IMR-90 (cell line): ENCODE measurements around the gene RGS12. TPM values are rescaled to one million over a fixed set of nuclear protein-coding genes. Genes with fewer than 3 reads are reported as not detected.

Experiments used
- ATAC-seq: fragments of 200-7000 bp; cut with Tn5 transposase; 2 replicates; pipeline ENCODE4 v1.9.1; 2020; ENCODE audit warnings: low read depth, mild to moderate bottlenecking, moderate library complexity
- BruUV-seq: library from RNA; stranded (reverse); fragments of 400-500 nt; replicated peaks from 2 replicates; lab custom pipeline; 2021; lab: Mats Ljungman, UMichigan
- CTCF ChIA-PET: fragments of 300-600 bp; formaldehyde crosslinking; extraction: SDS; loops from one replicate; lab custom pipeline; 2021; ENCODE audit warnings: antibody characterized with exemption; lab: Yijun Ruan, JAX
- POLR2A ChIA-PET: fragments of 300-600 bp; sonication (Branson Sonifier 250); formaldehyde crosslinking; loops from one replicate; lab custom pipeline; 2022; ENCODE audit warnings: antibody characterized with exemption; ENCODE audit not compliant: unreplicated experiment; lab: Charles Lee
- DNase-seq: peaks from one replicate; pipeline ENCODE4 v3.0.0; 2013
- H2AFZ ChIP-seq: replicated peaks from 2 replicates; pipeline ENCODE3; 2013; ENCODE audit warnings: low read length, mild to moderate bottlenecking; ENCODE audit not compliant: poor library complexity
- H2AK5ac ChIP-seq: 2 replicates; pipeline ENCODE4 v1.6.1; 2013; ENCODE audit warnings: low read depth, low read length, inconsistent platforms
- H2AK9ac ChIP-seq: replicated peaks from 2 replicates; pipeline ENCODE3; 2013; ENCODE audit warnings: mild to moderate bottlenecking, low read depth, low read length, moderate library complexity; ENCODE audit not compliant: poor library complexity
- H2BK120ac ChIP-seq: 2 replicates; pipeline ENCODE4 v1.6.1; 2013; ENCODE audit warnings: low read depth, low read length, inconsistent platforms
- H2BK15ac ChIP-seq: 3 replicates; pipeline ENCODE4 v1.6.1; 2013; ENCODE audit warnings: low read depth, low read length, inconsistent platforms
- H2BK20ac ChIP-seq: 2 replicates; pipeline ENCODE4 v1.6.1; 2013; ENCODE audit warnings: low read depth, mild to moderate bottlenecking, inconsistent platforms, low read length, moderate library complexity
- H2BK5ac ChIP-seq: 2 replicates; pipeline ENCODE4 v1.6.1; 2013; ENCODE audit warnings: mild to moderate bottlenecking, low read depth, low read length, inconsistent platforms; ENCODE audit not compliant: poor library complexity, severe bottlenecking
- H3K14ac ChIP-seq: replicated peaks from 2 replicates; pipeline ENCODE4 v1.6.1; 2013; ENCODE audit warnings: low read depth, low read length, inconsistent platforms
- H3K18ac ChIP-seq: 2 replicates; pipeline ENCODE4 v1.6.1; 2013; ENCODE audit warnings: low read depth, low read length, control low read depth
- H3K23ac ChIP-seq: 2 replicates; pipeline ENCODE4 v1.6.1; 2013; ENCODE audit warnings: low read depth, low read length, inconsistent platforms
- H3K27ac ChIP-seq: 2 replicates; pipeline ENCODE4 v1.5.1; 2013; ENCODE audit warnings: mild to moderate bottlenecking, control low read depth, low read length; ENCODE audit not compliant: insufficient read depth
- H3K27me3 ChIP-seq: 2 replicates; pipeline ENCODE4 v1.6.1; 2013; ENCODE audit warnings: low read length; ENCODE audit not compliant: control insufficient read depth, insufficient read depth
- H3K36me3 ChIP-seq: 2 replicates; pipeline ENCODE4 v1.6.1; 2013; ENCODE audit warnings: low read length, mixed read lengths; ENCODE audit not compliant: control insufficient read depth, insufficient read depth
- H3K4ac ChIP-seq: 2 replicates; pipeline ENCODE4 v1.6.1; 2013; ENCODE audit warnings: low read depth, low read length, inconsistent platforms
- H3K4me1 ChIP-seq: 2 replicates; pipeline ENCODE4 v1.6.1; 2013; ENCODE audit warnings: low read length, mixed read lengths; ENCODE audit not compliant: control insufficient read depth, insufficient read depth
- H3K4me2 ChIP-seq: 2 replicates; pipeline ENCODE4 v1.6.1; 2013; ENCODE audit warnings: low read depth, mild to moderate bottlenecking, control low read depth, low read length, moderate library complexity
- H3K4me3 ChIP-seq: 2 replicates; pipeline ENCODE4 v1.5.1; 2013; ENCODE audit warnings: low read depth, mild to moderate bottlenecking, control low read depth, low read length, moderate library complexity; ENCODE audit not compliant: insufficient read depth
- H3K56ac ChIP-seq: 2 replicates; pipeline ENCODE4 v1.6.1; 2013; ENCODE audit warnings: low read length, inconsistent platforms; ENCODE audit not compliant: insufficient read depth; ENCODE audit errors: extremely low read depth
- H3K79me1 ChIP-seq, 2 experiments: 2 replicates each; pipeline ENCODE4 v1.6.1; 2013; ENCODE audit warnings: low read length in 2 of 2, inconsistent platforms in 1 of 2, low read depth in 1 of 2
- H3K9ac ChIP-seq: 2 replicates; pipeline ENCODE4 v1.6.1; 2013; ENCODE audit warnings: low read depth, low read length, control low read depth
- H3K9me1 ChIP-seq: 2 replicates; pipeline ENCODE4 v1.6.1; 2013; ENCODE audit warnings: low read length, inconsistent platforms; ENCODE audit not compliant: insufficient read depth
- H3K9me3 ChIP-seq: 2 replicates; pipeline ENCODE4 v1.6.1; 2013; ENCODE audit warnings: low read length; ENCODE audit not compliant: control insufficient read depth, insufficient read depth
- H4K20me1 ChIP-seq: 2 replicates; pipeline ENCODE4 v1.6.1; 2013; ENCODE audit warnings: low read length, inconsistent platforms; ENCODE audit not compliant: insufficient read depth
- H4K5ac ChIP-seq: 2 replicates; pipeline ENCODE4 v1.6.1; 2013; ENCODE audit warnings: mild to moderate bottlenecking, low read depth, low read length, control low read depth
- H4K8ac ChIP-seq, 2 experiments: 2 replicates each; pipeline ENCODE4 v1.6.1; 2013; ENCODE audit warnings: low read depth in 2 of 2, low read length in 2 of 2, control low read depth in 1 of 2, inconsistent platforms in 1 of 2
- H4K91ac ChIP-seq: 2 replicates; pipeline ENCODE4 v1.6.1; 2013; ENCODE audit warnings: low read depth, low read length, inconsistent platforms; ENCODE audit not compliant: insufficient read depth
- ELK1 ChIP-seq: fragments of 150-350 bp; IDR thresholded peaks from 2 replicates; pipeline ENCODE4 v1.6.1; 2016; ENCODE audit warnings: low read depth, mild to moderate bottlenecking, low read length, moderate library complexity, borderline replicate concordance
- NFE2L2 ChIP-seq: fragments of 150-350 bp; IDR thresholded peaks from 2 replicates; pipeline ENCODE4 v1.6.1; 2016; ENCODE audit warnings: low read depth, mild to moderate bottlenecking, low read length
- RAD21 ChIP-seq: IDR thresholded peaks from 2 replicates; pipeline ENCODE4 v1.6.1; 2012; ENCODE audit warnings: low read length, improper control_type of control experiment
- RCOR1 ChIP-seq: IDR thresholded peaks from 2 replicates; pipeline ENCODE4 v1.6.1; 2012; ENCODE audit warnings: mild to moderate bottlenecking, low read length, improper control_type of control experiment; ENCODE audit not compliant: insufficient replicate concordance
- SMC3 ChIP-seq: fragments of 150-350 bp; IDR thresholded peaks from 2 replicates; pipeline ENCODE4 v1.6.1; 2016; ENCODE audit warnings: low read depth, mild to moderate bottlenecking, antibody characterized with exemption, low read length, moderate library complexity
- WGBS, 2 experiments: methylation state at CpG; one replicate each; pipeline versions ENCODE4 v1.1.5 to v1.1.7; 2013; ENCODE audit warnings: missing lambda C conversion rate in 2 of 2; ENCODE audit not compliant: insufficient read length in 1 of 2; ENCODE audit errors: extremely low coverage in 2 of 2; 5-methylcytosine and 5-hydroxymethylcytosine counted together
- dilution Hi-C: fragments of 300-500 bp; cut with HindIII; formaldehyde crosslinking; loops from one replicate; pipeline ENCODE4 v1.14.3; 2018; ENCODE audit warnings: low sequenced_read_pairs; ENCODE audit not compliant: unreplicated experiment
- in situ Hi-C: fragments of 300-500 bp; cut with MboI; formaldehyde crosslinking; loops from 3 replicates; pipeline ENCODE4 v1.14.3; 2019; ENCODE audit warnings: low sequenced_read_pairs, inconsistent platforms, mixed read lengths
- intact Hi-C: fragments of 100-400 bp; cut with micrococcal nuclease; formaldehyde crosslinking; loops from 2 replicates; pipeline ENCODE4 v1.10.0; 2022
- polyA plus RNA-seq, 3 experiments: library from polyadenylated mRNA; depleted of rRNA; stranded (reverse); fragments of >200 nt; gene quantifications; 2 replicates each; pipeline ENCODE4 v1.2.3, GENCODE V29; 2012; ENCODE audit warnings: low replicate concordance in 1 of 3
- total RNA-seq: library from RNA; depleted of rRNA; stranded (reverse); fragments of >200 nt; gene quantifications from 2 replicates; pipeline ENCODE4 v1.2.3, GENCODE V29; 2012

RGS12 gene
- total and polyA plus RNA-seq, 2 of the 4 experiments (the other 2 are of a cell fraction), result 11.8 to 12.0 TPM

- DNase-seq, result no peak
- Histone ChIP-seq H2AK9ac (no peak overlapping the region), H4K20me1 (no peaks in the 10 kb centered on the region), H3K27me3 (peaks cover 17% of the 10 kb centered on the region), H4K8ac (no peak overlapping the region), H3K23ac (no peak overlapping the region), H3K4me3 (no peak overlapping the region), H3K14ac (no peak overlapping the region), H3K18ac (no peak overlapping the region), H2BK5ac (no peak overlapping the region), H3K4me1 (no peaks in the 10 kb centered on the region), H3K9ac (no peak overlapping the region), H2BK120ac (no peak overlapping the region), H3K36me3 (no peaks in the 10 kb centered on the region), H3K4me2 (no peak overlapping the region), H3K79me1 (no peaks in the 10 kb centered on the region), H2BK15ac (no peak overlapping the region), H3K9me3 (no peaks in the 10 kb centered on the region), H2AK5ac (no peak overlapping the region), H4K91ac (no peak overlapping the region), H3K4ac (no peak overlapping the region), H4K5ac (no peak overlapping the region), H3K27ac (no peak overlapping the region), H3K9me1 (no peaks in the 10 kb centered on the region), H3K56ac (no peak overlapping the region), H2AFZ (no peak overlapping the region), H2BK20ac (no peak overlapping the region)
- in situ Hi-C loops (no loop called here), intact Hi-C loops (no loop called here), dilution Hi-C loops (no loop called here)
- ChIA-PET CTCF (no interaction called here), POLR2A (no interaction called here)
- WGBS, 2 experiments, result 86% methylated on average over 10 of the region's 17 CpGs; no CpG with 5 or more reads in 1 of the 2 experiments
- no peak for ATAC-seq
- TF ChIP-seq NFE2L2, result no peak
- no peak for TF ChIP-seq RAD21
- no peak for TF ChIP-seq ELK1
- TF ChIP-seq SMC3, result no peak
- no peak for TF ChIP-seq RCOR1
- BruUV-seq, result no TSS peak
Observed at GRCh38 chr4:3268395-3269104, 24.3 kb upstream of the RGS12 start.
